ENCODE measurements around the gene ABL2.
"Not testable (repeated sequence)": the region's sequence is repeated elsewhere in the genome, so short reads cannot be mapped to it uniquely, and the experiment has no call there.

DNA sequence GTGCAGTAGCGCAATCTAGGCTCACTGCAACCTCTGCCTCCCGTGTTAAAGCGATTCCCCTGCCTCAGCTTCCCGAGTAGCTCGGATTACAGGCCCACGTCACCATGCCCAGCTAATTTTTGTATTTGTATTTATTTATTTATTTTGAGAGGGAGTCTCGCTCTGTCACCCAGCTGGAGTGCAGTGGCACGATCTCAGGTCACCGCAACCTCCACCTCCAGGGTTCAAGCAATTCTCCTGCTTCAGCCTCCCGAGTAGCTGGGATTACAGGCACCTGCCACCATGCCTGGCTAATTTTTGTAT, 59.1 kb downstream of the ABL2 start:
- TF ChIP-seq, protein P1, sequence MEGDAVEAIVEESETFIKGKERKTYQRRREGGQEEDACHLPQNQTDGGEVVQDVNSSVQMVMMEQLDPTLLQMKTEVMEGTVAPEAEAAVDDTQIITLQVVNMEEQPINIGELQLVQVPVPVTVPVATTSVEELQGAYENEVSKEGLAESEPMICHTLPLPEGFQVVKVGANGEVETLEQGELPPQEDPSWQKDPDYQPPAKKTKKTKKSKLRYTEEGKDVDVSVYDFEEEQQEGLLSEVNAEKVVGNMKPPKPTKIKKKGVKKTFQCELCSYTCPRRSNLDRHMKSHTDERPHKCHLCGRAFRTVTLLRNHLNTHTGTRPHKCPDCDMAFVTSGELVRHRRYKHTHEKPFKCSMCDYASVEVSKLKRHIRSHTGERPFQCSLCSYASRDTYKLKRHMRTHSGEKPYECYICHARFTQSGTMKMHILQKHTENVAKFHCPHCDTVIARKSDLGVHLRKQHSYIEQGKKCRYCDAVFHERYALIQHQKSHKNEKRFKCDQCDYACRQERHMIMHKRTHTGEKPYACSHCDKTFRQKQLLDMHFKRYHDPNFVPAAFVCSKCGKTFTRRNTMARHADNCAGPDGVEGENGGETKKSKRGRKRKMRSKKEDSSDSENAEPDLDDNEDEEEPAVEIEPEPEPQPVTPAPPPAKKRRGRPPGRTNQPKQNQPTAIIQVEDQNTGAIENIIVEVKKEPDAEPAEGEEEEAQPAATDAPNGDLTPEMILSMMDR (IDR thresholded peaks at IDR 0.05 in 8 of 11, conservative IDR thresholded peaks at IDR 0.05 in 3 of 11): not testable (repeated sequence)
- not testable (repeated sequence) for TF ChIP-seq POLR2A, POLR2AphosphoS5 (IDR thresholded peaks at IDR 0.05)
